ENCODE measurements around the gene PREPL. TPM values are rescaled to one million over a fixed set of nuclear protein-coding genes. Genes with fewer than 3 reads are reported as not detected.

Gene PREPL
- 19.7 TPM for polyA plus RNA-seq (2013, experiment 1 of 2)
- 20.5 TPM for polyA plus RNA-seq (2013, experiment 2 of 2)

- H3K4me1 ChIP-seq (ENCODE audit: control insufficient read depth, low read depth, low read length): peaks cover 2% of the 10 kb centered on the region
- H2BK15ac ChIP-seq (replicated peaks; ENCODE audit: low read depth): no peak within 1 kb of the TSS
- no peak within 1 kb of the TSS for H2AK5ac ChIP-seq (ENCODE audit: low read length)
- peaks cover 4% of the 10 kb centered on the region for H3K79me2 ChIP-seq (ENCODE audit: control insufficient read depth, insufficient read depth, low read length)
- H3K36me3 ChIP-seq (ENCODE audit: control insufficient read depth, insufficient read depth, low read length): no peaks in the 10 kb centered on the region
- H4K8ac ChIP-seq (ENCODE audit: low read depth, low read length): no peak within 1 kb of the TSS
- H3K18ac ChIP-seq (ENCODE audit: low read length): peak within 1 kb of the TSS; percentile 55
- no peaks in the 10 kb centered on the region for H3K27me3 ChIP-seq (ENCODE audit: insufficient read depth, low read length, poor library complexity)
- peak within 1 kb of the TSS; percentile 54 for H3K23ac ChIP-seq (ENCODE audit: low read length)
- peaks cover 8% of the 10 kb centered on the region for H3K79me1 ChIP-seq (ENCODE audit: low read length)
- peak within 1 kb of the TSS; percentile 87 for H2BK5ac ChIP-seq (ENCODE audit: low read length)
- peak within 1 kb of the TSS; percentile 92 for H3K56ac ChIP-seq (ENCODE audit: low read length)
- peak within 1 kb of the TSS; percentile 92 for H3K4me3 ChIP-seq (ENCODE audit: low read length)
- peak within 1 kb of the TSS; percentile 94 for H3K4me2 ChIP-seq (ENCODE audit: low read length)
- peak; percentile 99 for DNase-seq
- H4K5ac ChIP-seq (ENCODE audit: low read length): no peak within 1 kb of the TSS
- peak within 1 kb of the TSS; percentile 86 for H3K9ac ChIP-seq (ENCODE audit: low read length)
- H3K4ac ChIP-seq (ENCODE audit: low read depth, low read length): no peak within 1 kb of the TSS
- no peak within 1 kb of the TSS for H2BK120ac ChIP-seq (ENCODE audit: low read depth, low read length)
- peak within 1 kb of the TSS; percentile 30 for H3K27ac ChIP-seq (ENCODE audit: low read depth, low read length)
- no CpG with 5 or more reads among the region's 57 CpGs for WGBS (ENCODE audit: extremely low coverage, insufficient coverage, low lambda C conversion rate)
Observed at GRCh38 chr2:44361330-44362206, at the start of gene PREPL, which contains the start of gene CAMKMT. TSS of gene PREPL (minus strand) at chr2:44361494. CDS start at chr2:44346342, 15,152 bp downstream. TSS of gene CAMKMT (plus strand) at chr2:44361947.

- Histone ChIP-seq H2BK15ac (replicated peaks; ENCODE audit: low read depth) (no peak overlapping the region), H3K23ac (ENCODE audit: low read length) (no peak overlapping the region), H2AK5ac (ENCODE audit: low read length) (no peak overlapping the region), H4K8ac (ENCODE audit: low read depth, low read length) (no peak overlapping the region), H3K36me3 (ENCODE audit: control insufficient read depth, insufficient read depth, low read length) (no peaks in the 10 kb centered on the region), H3K79me2 (ENCODE audit: control insufficient read depth, insufficient read depth, low read length) (no peaks in the 10 kb centered on the region), H4K5ac (ENCODE audit: low read length) (no peak overlapping the region), H3K9ac (ENCODE audit: low read length) (no peak overlapping the region), H3K27ac (ENCODE audit: low read depth, low read length) (no peak overlapping the region), H3K18ac (ENCODE audit: low read length) (no peak overlapping the region), H3K4me2 (ENCODE audit: low read length) (no peak overlapping the region), H3K4me3 (ENCODE audit: low read length) (no peak overlapping the region), H2BK120ac (ENCODE audit: low read depth, low read length) (no peak overlapping the region), H3K4me1 (ENCODE audit: control insufficient read depth, low read depth, low read length) (no peaks in the 10 kb centered on the region), H3K4ac (ENCODE audit: low read depth, low read length) (no peak overlapping the region), H3K79me1 (ENCODE audit: low read length) (no peaks in the 10 kb centered on the region), H3K27me3 (ENCODE audit: insufficient read depth, low read length, poor library complexity) (no peaks in the 10 kb centered on the region), H3K56ac (ENCODE audit: low read length) (no peak overlapping the region), H2BK5ac (ENCODE audit: low read length) (no peak overlapping the region)
- peak; percentile 31 for DNase-seq
- no CpG with 5 or more reads among the region's 6 CpGs for WGBS (ENCODE audit: extremely low coverage, insufficient coverage, low lambda C conversion rate)
Observed at GRCh38 chr2:44398243-44398897, 37.1 kb upstream of the PREPL start.

- no peak overlapping the region for H4K8ac ChIP-seq (ENCODE audit: low read depth, low read length)
- H3K4me2 ChIP-seq (ENCODE audit: low read length): no peak overlapping the region
- no peak overlapping the region for H3K56ac ChIP-seq (ENCODE audit: low read length)
- no peaks in the 10 kb centered on the region for H3K36me3 ChIP-seq (ENCODE audit: control insufficient read depth, insufficient read depth, low read length)
- H3K23ac ChIP-seq (ENCODE audit: low read length): no peak overlapping the region
- no peaks in the 10 kb centered on the region for H3K27me3 ChIP-seq (ENCODE audit: insufficient read depth, low read length, poor library complexity)
- no peak overlapping the region for H2BK5ac ChIP-seq (ENCODE audit: low read length)
- no peak overlapping the region for H3K27ac ChIP-seq (ENCODE audit: low read depth, low read length)
- no peaks in the 10 kb centered on the region for H3K79me2 ChIP-seq (ENCODE audit: control insufficient read depth, insufficient read depth, low read length)
- no peak for DNase-seq
- WGBS (ENCODE audit: extremely low coverage, insufficient coverage, low lambda C conversion rate): no CpG with 5 or more reads among the region's 7 CpGs
- H3K79me1 ChIP-seq (ENCODE audit: low read length): no peaks in the 10 kb centered on the region
- no peak overlapping the region for H3K4me3 ChIP-seq (ENCODE audit: low read length)
- no peak overlapping the region for H2AK5ac ChIP-seq (ENCODE audit: low read length)
- no peak overlapping the region for H3K18ac ChIP-seq (ENCODE audit: low read length)
- no peaks in the 10 kb centered on the region for H3K4me1 ChIP-seq (ENCODE audit: control insufficient read depth, low read depth, low read length)
- H3K4ac ChIP-seq (ENCODE audit: low read depth, low read length): no peak overlapping the region
- H2BK120ac ChIP-seq (ENCODE audit: low read depth, low read length): no peak overlapping the region
- H4K5ac ChIP-seq (ENCODE audit: low read length): no peak overlapping the region
- no peak overlapping the region for H2BK15ac ChIP-seq (replicated peaks; ENCODE audit: low read depth)
- no peak overlapping the region for H3K9ac ChIP-seq (ENCODE audit: low read length)
Observed at GRCh38 chr2:44397447-44398175, 36.3 kb upstream of the PREPL start.

- no peaks in the 10 kb centered on the region for H3K27me3 ChIP-seq (ENCODE audit: insufficient read depth, low read length, poor library complexity)
- no peak overlapping the region for H2BK5ac ChIP-seq (ENCODE audit: low read length)
- no peak overlapping the region for H3K18ac ChIP-seq (ENCODE audit: low read length)
- no peak overlapping the region for H2BK15ac ChIP-seq (replicated peaks; ENCODE audit: low read depth)
- no peak overlapping the region for H3K23ac ChIP-seq (ENCODE audit: low read length)
- H3K79me2 ChIP-seq (ENCODE audit: control insufficient read depth, insufficient read depth, low read length): no peaks in the 10 kb centered on the region
- no peaks in the 10 kb centered on the region for H3K4me1 ChIP-seq (ENCODE audit: control insufficient read depth, low read depth, low read length)
- H4K8ac ChIP-seq (ENCODE audit: low read depth, low read length): no peak overlapping the region
- H3K4ac ChIP-seq (ENCODE audit: low read depth, low read length): no peak overlapping the region
- H2AK5ac ChIP-seq (ENCODE audit: low read length): no peak overlapping the region
- no peak overlapping the region for H2BK120ac ChIP-seq (ENCODE audit: low read depth, low read length)
- no peak overlapping the region for H3K56ac ChIP-seq (ENCODE audit: low read length)
- no peak overlapping the region for H3K27ac ChIP-seq (ENCODE audit: low read depth, low read length)
- no peaks in the 10 kb centered on the region for H3K36me3 ChIP-seq (ENCODE audit: control insufficient read depth, insufficient read depth, low read length)
- no peaks in the 10 kb centered on the region for H3K79me1 ChIP-seq (ENCODE audit: low read length)
- H3K9ac ChIP-seq (ENCODE audit: low read length): no peak overlapping the region
- no peak overlapping the region for H3K4me2 ChIP-seq (ENCODE audit: low read length)
- no peak overlapping the region for H3K4me3 ChIP-seq (ENCODE audit: low read length)
- WGBS (ENCODE audit: extremely low coverage, insufficient coverage, low lambda C conversion rate): no CpG with 5 or more reads among the region's 3 CpGs
- H4K5ac ChIP-seq (ENCODE audit: low read length): no peak overlapping the region
- peak; percentile 21 for DNase-seq
Observed at GRCh38 chr2:44392338-44392943, 31.1 kb upstream of the PREPL start.

- no CpG with 5 or more reads among the region's 1 CpG for WGBS (ENCODE audit: extremely low coverage, insufficient coverage, low lambda C conversion rate)
- no peak for DNase-seq
- H4K5ac ChIP-seq (ENCODE audit: low read length): no peak overlapping the region
Observed at GRCh38 chr2:44389895-44390294, 28.6 kb upstream of the PREPL start.

More at GRCh38 chr2:44389895-44390294, 28.6 kb upstream of the PREPL start:
- no peaks in the 10 kb centered on the region for H3K79me1 ChIP-seq (ENCODE audit: low read length)
- H3K56ac ChIP-seq (ENCODE audit: low read length): no peak overlapping the region
- no peaks in the 10 kb centered on the region for H3K36me3 ChIP-seq (ENCODE audit: control insufficient read depth, insufficient read depth, low read length)
- H3K4me1 ChIP-seq (ENCODE audit: control insufficient read depth, low read depth, low read length): no peaks in the 10 kb centered on the region
- no peaks in the 10 kb centered on the region for H3K27me3 ChIP-seq (ENCODE audit: insufficient read depth, low read length, poor library complexity)
- H3K9ac ChIP-seq (ENCODE audit: low read length): no peak overlapping the region
- H3K79me2 ChIP-seq (ENCODE audit: control insufficient read depth, insufficient read depth, low read length): no peaks in the 10 kb centered on the region
- H3K18ac ChIP-seq (ENCODE audit: low read length): no peak overlapping the region
- H4K8ac ChIP-seq (ENCODE audit: low read depth, low read length): no peak overlapping the region
- no peak overlapping the region for H2BK120ac ChIP-seq (ENCODE audit: low read depth, low read length)
- H2BK15ac ChIP-seq (replicated peaks; ENCODE audit: low read depth): no peak overlapping the region
- no peak overlapping the region for H3K27ac ChIP-seq (ENCODE audit: low read depth, low read length)
- H3K4me3 ChIP-seq (ENCODE audit: low read length): no peak overlapping the region
- H2AK5ac ChIP-seq (ENCODE audit: low read length): no peak overlapping the region
- H3K4me2 ChIP-seq (ENCODE audit: low read length): no peak overlapping the region
- H2BK5ac ChIP-seq (ENCODE audit: low read length): no peak overlapping the region
- H3K23ac ChIP-seq (ENCODE audit: low read length): no peak overlapping the region
- H3K4ac ChIP-seq (ENCODE audit: low read depth, low read length): no peak overlapping the region

Data from mesendoderm (in vitro differentiated cells).